ENCODE measurements around the gene ALDH1L1.

ALDH1L1 gene

DNA sequence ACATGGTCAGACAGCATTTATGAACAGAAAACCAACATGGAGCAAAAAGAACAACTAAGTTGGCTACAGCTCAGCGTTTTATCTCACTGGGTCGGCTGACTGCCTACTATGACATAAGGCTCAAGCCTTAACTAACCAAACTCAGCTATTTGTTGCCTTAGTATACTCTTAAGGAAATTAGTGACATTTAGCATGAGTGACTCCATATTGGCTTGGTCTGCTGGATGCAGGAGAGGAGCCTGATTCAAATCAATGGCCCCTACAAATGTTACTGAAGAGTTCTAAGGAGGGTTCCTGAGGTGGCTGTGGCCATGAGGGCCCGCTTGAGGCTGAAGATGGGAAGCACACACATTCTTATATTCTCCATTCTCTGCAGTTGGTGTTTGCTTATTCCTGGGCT, 20.1 kb upstream of the ALDH1L1 start:
- no peak for ATAC-seq
- no peak for TF ChIP-seq BACH2 (CRISPR knock-in tag; IDR thresholded peaks at IDR 0.05; ENCODE audit: borderline replicate concordance)
- TF ChIP-seq PPARA (CRISPR knock-in tag; IDR thresholded peaks at IDR 0.05; ENCODE audit: borderline replicate concordance): no peak
- no peak for TF ChIP-seq ZNF565 (CRISPR knock-in tag; conservative IDR thresholded peaks at IDR 0.05; ENCODE audit: low read depth)
- no peak for TF ChIP-seq ZNF8 (CRISPR knock-in tag; IDR thresholded peaks at IDR 0.05)
- TF ChIP-seq, protein P1, sequence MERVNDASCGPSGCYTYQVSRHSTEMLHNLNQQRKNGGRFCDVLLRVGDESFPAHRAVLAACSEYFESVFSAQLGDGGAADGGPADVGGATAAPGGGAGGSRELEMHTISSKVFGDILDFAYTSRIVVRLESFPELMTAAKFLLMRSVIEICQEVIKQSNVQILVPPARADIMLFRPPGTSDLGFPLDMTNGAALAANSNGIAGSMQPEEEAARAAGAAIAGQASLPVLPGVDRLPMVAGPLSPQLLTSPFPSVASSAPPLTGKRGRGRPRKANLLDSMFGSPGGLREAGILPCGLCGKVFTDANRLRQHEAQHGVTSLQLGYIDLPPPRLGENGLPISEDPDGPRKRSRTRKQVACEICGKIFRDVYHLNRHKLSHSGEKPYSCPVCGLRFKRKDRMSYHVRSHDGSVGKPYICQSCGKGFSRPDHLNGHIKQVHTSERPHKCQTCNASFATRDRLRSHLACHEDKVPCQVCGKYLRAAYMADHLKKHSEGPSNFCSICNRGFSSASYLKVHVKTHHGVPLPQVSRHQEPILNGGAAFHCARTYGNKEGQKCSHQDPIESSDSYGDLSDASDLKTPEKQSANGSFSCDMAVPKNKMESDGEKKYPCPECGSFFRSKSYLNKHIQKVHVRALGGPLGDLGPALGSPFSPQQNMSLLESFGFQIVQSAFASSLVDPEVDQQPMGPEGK (CRISPR knock-in tag; IDR thresholded peaks at IDR 0.05; ENCODE audit: borderline replicate concordance): no peak
- no peak for TF ChIP-seq CSDC2 (CRISPR knock-in tag; IDR thresholded peaks at IDR 0.05)
- TF ChIP-seq TOX (CRISPR knock-in tag; IDR thresholded peaks at IDR 0.05; ENCODE audit: borderline replicate concordance): no peak
- TF ChIP-seq OSR1 (CRISPR knock-in tag; IDR thresholded peaks at IDR 0.05): no peak
- no peak for TF ChIP-seq ZC3H10 (CRISPR knock-in tag; IDR thresholded peaks at IDR 0.05)
- TF ChIP-seq ESRRG (CRISPR knock-in tag; IDR thresholded peaks at IDR 0.05): no peak
- no peak for TF ChIP-seq ARNTL (CRISPR knock-in tag; IDR thresholded peaks at IDR 0.05; ENCODE audit: borderline replicate concordance, low read depth)
- TF ChIP-seq ISL1 (CRISPR knock-in tag; IDR thresholded peaks at IDR 0.05): no peak
- TF ChIP-seq, protein P2, sequence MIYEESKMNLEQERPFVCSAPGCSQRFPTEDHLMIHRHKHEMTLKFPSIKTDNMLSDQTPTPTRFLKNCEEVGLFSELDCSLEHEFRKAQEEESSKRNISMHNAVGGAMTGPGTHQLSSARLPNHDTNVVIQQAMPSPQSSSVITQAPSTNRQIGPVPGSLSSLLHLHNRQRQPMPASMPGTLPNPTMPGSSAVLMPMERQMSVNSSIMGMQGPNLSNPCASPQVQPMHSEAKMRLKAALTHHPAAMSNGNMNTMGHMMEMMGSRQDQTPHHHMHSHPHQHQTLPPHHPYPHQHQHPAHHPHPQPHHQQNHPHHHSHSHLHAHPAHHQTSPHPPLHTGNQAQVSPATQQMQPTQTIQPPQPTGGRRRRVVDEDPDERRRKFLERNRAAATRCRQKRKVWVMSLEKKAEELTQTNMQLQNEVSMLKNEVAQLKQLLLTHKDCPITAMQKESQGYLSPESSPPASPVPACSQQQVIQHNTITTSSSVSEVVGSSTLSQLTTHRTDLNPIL (CRISPR knock-in tag; IDR thresholded peaks at IDR 0.05; ENCODE audit: low read depth): no peak
- TF ChIP-seq ZFP3 (CRISPR knock-in tag; IDR thresholded peaks at IDR 0.05): no peak
- TF ChIP-seq, protein P3, sequence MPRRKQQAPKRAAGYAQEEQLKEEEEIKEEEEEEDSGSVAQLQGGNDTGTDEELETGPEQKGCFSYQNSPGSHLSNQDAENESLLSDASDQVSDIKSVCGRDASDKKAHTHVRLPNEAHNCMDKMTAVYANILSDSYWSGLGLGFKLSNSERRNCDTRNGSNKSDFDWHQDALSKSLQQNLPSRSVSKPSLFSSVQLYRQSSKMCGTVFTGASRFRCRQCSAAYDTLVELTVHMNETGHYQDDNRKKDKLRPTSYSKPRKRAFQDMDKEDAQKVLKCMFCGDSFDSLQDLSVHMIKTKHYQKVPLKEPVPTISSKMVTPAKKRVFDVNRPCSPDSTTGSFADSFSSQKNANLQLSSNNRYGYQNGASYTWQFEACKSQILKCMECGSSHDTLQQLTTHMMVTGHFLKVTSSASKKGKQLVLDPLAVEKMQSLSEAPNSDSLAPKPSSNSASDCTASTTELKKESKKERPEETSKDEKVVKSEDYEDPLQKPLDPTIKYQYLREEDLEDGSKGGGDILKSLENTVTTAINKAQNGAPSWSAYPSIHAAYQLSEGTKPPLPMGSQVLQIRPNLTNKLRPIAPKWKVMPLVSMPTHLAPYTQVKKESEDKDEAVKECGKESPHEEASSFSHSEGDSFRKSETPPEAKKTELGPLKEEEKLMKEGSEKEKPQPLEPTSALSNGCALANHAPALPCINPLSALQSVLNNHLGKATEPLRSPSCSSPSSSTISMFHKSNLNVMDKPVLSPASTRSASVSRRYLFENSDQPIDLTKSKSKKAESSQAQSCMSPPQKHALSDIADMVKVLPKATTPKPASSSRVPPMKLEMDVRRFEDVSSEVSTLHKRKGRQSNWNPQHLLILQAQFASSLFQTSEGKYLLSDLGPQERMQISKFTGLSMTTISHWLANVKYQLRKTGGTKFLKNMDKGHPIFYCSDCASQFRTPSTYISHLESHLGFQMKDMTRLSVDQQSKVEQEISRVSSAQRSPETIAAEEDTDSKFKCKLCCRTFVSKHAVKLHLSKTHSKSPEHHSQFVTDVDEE (CRISPR knock-in tag; IDR thresholded peaks at IDR 0.05): no peak
- TF ChIP-seq, protein P4, sequence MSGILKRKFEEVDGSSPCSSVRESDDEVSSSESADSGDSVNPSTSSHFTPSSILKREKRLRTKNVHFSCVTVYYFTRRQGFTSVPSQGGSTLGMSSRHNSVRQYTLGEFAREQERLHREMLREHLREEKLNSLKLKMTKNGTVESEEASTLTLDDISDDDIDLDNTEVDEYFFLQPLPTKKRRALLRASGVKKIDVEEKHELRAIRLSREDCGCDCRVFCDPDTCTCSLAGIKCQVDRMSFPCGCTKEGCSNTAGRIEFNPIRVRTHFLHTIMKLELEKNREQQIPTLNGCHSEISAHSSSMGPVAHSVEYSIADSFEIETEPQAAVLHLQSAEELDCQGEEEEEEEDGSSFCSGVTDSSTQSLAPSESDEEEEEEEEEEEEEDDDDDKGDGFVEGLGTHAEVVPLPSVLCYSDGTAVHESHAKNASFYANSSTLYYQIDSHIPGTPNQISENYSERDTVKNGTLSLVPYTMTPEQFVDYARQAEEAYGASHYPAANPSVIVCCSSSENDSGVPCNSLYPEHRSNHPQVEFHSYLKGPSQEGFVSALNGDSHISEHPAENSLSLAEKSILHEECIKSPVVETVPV (CRISPR knock-in tag; IDR thresholded peaks at IDR 0.05): no peak
- no peak for TF ChIP-seq TCF4 (CRISPR knock-in tag; IDR thresholded peaks at IDR 0.05; ENCODE audit: borderline replicate concordance)
- no peak for TF ChIP-seq SNAI2 (CRISPR knock-in tag; IDR thresholded peaks at IDR 0.05)
- TF ChIP-seq RARB (CRISPR knock-in tag; IDR thresholded peaks at IDR 0.05): no peak

DNA sequence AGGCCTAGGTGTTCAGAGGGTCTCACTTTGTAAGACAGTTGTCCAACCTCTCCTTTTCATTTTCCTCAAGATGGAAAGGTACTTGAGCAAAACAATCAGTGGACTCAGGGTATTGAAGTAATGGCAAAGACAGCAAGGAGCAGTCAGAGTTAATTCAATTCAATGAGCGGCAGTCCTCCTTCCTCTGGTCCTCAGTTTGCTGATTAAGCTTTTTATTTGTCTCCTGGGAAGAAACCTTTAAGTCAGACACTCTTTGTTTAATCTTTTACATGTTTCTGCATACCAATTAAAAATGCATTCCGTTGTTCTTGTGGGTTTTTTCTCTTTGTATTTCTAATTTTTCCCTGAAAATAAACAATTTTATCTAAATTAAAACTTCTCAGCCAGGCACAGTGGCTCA, 18.9 kb upstream of the ALDH1L1 start:
- ATAC-seq: no peak
- TF ChIP-seq ZNF8 (CRISPR knock-in tag; IDR thresholded peaks at IDR 0.05): no peak
- TF ChIP-seq ESRRG (CRISPR knock-in tag; IDR thresholded peaks at IDR 0.05): no peak
- TF ChIP-seq, protein P2 (CRISPR knock-in tag; IDR thresholded peaks at IDR 0.05; ENCODE audit: low read depth): no peak
- TF ChIP-seq ZFP3 (CRISPR knock-in tag; IDR thresholded peaks at IDR 0.05): no peak
- no peak for TF ChIP-seq OSR1 (CRISPR knock-in tag; IDR thresholded peaks at IDR 0.05)
- TF ChIP-seq CSDC2 (CRISPR knock-in tag; IDR thresholded peaks at IDR 0.05): no peak
- TF ChIP-seq RARB (CRISPR knock-in tag; IDR thresholded peaks at IDR 0.05): no peak
- TF ChIP-seq ZC3H10 (CRISPR knock-in tag; IDR thresholded peaks at IDR 0.05): no peak

DNA sequence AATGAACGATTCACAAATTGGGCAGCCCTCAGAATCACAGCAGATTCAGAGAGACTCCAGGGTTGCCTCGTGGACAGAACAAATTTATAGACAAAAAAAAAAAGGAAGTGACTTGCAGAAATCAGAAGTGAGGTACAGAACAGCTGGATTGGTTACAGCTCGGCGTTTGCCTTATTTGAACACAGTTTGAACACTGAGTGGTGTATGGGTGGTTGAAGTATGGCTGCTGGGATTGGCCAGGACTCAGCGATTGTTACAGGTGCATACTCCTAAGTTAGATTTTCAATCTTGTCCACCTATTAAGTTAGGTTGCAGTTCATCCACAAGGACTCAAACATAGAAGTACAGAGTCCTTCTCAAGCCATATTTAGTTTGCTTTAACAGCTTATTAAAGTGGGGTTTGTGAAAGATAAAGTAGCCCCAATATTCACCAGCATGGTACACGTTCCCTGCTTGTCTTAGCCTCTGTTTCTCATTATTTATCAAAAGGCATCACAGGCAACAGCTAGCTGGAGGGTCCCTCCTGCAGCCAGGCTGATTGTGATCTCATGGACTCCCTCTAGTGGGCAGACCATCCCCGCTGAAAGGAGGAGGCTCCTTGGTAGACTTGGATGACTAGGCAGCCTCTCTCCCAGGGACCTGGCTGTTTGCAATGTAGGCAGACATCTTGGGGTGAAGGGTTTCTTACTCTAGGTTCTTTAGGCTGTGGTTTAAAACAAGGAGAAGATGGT, 17.6 kb upstream of the ALDH1L1 start:
- peak; percentile 94 for ATAC-seq
- no peak for TF ChIP-seq ZC3H10 (CRISPR knock-in tag; IDR thresholded peaks at IDR 0.05)
- TF ChIP-seq ZNF565 (CRISPR knock-in tag; conservative IDR thresholded peaks at IDR 0.05; ENCODE audit: low read depth): no peak

Data from SK-N-SH treated with all-trans-retinoic acid at 6 μM for 48 hours (cell line).